Measurements from ENCODE around the gene ARSI. TPM values are rescaled to one million over a fixed set of nuclear protein-coding genes. Genes with fewer than 3 reads are reported as not detected.

The ARSI gene
- total RNA-seq, 1 donor from 2014 or later, result not detected

DNA sequence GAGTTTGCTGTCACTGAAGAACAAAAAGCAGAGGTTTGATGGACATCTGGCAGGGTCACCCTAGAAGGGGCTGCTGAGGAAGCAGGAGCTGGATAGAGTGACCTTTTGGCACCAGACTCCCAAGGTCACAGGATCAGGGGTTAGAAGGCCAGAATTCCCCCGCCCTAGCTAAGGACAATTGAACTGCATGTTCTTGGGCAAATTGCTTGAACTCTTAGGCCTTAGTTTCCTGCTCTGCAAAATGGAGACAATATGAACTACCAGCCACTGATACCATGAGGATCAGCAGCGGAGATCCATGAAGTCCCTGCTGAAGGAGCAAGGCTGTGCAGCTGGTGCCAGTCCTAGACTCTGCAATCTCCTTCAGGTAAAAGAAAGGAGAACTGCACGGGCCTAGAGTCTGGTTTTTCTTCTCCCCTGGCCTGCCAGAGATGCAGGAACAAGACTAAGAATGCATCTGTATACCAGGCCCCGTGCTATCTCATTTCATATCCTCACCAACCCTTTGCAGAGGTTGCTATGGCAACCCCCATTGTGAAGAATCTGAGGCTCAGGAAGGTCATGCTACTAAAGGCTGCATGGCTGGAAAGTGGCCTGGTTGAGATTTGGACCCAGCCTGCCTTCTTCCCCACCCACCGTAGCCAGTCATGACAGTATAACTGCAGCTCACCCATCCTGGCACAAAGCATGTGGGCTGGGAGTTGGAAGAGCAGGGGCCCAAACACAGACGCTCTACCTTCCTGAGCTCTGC is 46.9 kb downstream of the ARSI start:
- intact Hi-C loops (cut with micrococcal nuclease), result no loop called here
- POLR2A ChIA-PET, result no interaction called here
- CTCF ChIA-PET, result no interaction called here
- TF ChIP-seq, protein P1, sequence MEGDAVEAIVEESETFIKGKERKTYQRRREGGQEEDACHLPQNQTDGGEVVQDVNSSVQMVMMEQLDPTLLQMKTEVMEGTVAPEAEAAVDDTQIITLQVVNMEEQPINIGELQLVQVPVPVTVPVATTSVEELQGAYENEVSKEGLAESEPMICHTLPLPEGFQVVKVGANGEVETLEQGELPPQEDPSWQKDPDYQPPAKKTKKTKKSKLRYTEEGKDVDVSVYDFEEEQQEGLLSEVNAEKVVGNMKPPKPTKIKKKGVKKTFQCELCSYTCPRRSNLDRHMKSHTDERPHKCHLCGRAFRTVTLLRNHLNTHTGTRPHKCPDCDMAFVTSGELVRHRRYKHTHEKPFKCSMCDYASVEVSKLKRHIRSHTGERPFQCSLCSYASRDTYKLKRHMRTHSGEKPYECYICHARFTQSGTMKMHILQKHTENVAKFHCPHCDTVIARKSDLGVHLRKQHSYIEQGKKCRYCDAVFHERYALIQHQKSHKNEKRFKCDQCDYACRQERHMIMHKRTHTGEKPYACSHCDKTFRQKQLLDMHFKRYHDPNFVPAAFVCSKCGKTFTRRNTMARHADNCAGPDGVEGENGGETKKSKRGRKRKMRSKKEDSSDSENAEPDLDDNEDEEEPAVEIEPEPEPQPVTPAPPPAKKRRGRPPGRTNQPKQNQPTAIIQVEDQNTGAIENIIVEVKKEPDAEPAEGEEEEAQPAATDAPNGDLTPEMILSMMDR (IDR thresholded peaks at IDR 0.05), result no peak
- H3K27me3 Mint-ChIP-seq, result no peaks in the 10 kb centered on the region
- DNase-seq (no peak), ATAC-seq (ENCODE audit: low read depth) (no peak)
- H3K9me3 Mint-ChIP-seq, result no peaks in the 10 kb centered on the region
- H3K27ac Mint-ChIP-seq, result no peak overlapping the region
- no peaks in the 10 kb centered on the region for H3K36me3 Mint-ChIP-seq (ENCODE audit: low read depth)
- H3K4me3 Mint-ChIP-seq, result no peak overlapping the region
- H3K4me1 Mint-ChIP-seq, result no peaks in the 10 kb centered on the region

DNA sequence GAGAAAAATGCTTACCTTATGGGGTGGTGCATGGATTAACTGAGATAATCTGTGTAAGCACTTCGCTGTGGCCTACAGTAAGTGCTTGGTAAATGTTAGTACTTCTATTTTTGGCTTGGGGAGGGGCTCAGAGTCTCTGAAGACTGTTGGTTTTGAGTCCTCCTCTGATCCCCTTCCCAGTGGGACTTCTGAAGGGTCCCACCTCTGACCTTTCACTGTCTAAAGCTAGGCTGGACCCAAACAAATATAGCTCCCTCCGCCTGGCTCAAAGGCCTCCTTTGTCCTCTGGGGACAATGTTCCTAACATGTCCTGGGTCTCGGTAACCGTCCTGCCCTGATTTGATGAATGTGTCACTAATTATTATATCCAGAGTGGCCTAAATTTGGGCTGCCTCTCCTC is 47.9 kb downstream of the ARSI start:
- no peak for ATAC-seq (ENCODE audit: low read depth)
- CTCF ChIA-PET, result no interaction called here

GRCh38 chr5:150254363-150254762 is 48.3 kb downstream of the ARSI start:
- TF ChIP-seq, protein P1 (IDR thresholded peaks at IDR 0.05), result no peak
- DNase-seq, result no peak
- intact Hi-C loops (cut with micrococcal nuclease), result no loop called here
- POLR2A ChIA-PET, result no interaction called here
- Mint-ChIP-seq H3K27ac (no peak overlapping the region), H3K4me3 (no peak overlapping the region), H3K27me3 (peaks cover 3% of the 10 kb centered on the region), H3K9me3 (no peaks in the 10 kb centered on the region), H3K4me1 (no peaks in the 10 kb centered on the region), H3K36me3 (ENCODE audit: low read depth) (no peaks in the 10 kb centered on the region)
- CTCF ChIA-PET, result no interaction called here
- no peak for ATAC-seq (ENCODE audit: low read depth)

More for the DNA sequence above, 47.9 kb downstream of the ARSI start:
- TF ChIP-seq, protein P1 (IDR thresholded peaks at IDR 0.05), result no peak
- POLR2A ChIA-PET, result no interaction called here
- Mint-ChIP-seq H3K4me3 (no peak overlapping the region), H3K9me3 (no peaks in the 10 kb centered on the region), H3K4me1 (no peaks in the 10 kb centered on the region), H3K27me3 (peaks cover 2% of the 10 kb centered on the region), H3K36me3 (ENCODE audit: low read depth) (no peaks in the 10 kb centered on the region), H3K27ac (no peak overlapping the region)
- DNase-seq, result no peak
- intact Hi-C loops (cut with micrococcal nuclease), result no loop called here

DNA sequence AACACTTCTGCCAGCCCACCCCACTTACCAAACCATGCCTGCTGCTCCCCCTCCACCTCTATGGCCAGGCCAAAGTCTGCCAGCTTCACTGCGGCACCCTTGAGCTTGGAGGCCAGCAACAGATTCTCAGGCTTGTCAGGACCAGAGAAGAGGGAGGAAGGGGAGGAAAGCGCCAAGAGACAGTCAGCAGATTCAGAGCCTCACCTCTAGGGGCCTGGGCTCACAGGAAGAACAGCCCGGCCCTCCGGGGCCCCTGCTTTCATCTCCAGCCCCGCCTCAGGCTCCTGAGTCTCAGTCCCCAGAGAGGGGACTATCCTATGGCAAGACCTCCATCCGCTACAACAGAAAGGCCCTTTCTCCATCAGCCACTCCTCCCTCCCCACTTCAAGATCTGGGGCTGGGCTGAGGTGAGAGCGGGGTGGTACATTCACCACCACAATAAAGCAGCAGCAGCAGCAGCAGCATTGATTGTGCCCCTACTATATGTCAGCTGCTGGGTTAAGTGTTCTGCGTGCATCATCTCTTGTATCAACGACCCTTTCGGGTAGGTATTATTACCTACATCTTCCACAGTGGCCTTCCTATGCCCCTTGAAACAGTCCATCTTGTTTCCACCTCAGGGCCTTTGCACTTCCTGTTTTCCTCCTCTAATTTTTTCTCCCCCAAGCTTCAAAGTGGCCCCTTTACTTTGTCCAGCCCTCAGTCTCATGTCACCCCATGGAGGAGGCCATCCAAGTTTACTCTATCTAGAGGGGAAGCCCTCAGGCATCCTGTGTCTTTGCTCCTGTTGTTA is 49.1 kb downstream of the ARSI start:
- ChIA-PET CTCF (no interaction called here), POLR2A (no interaction called here)
- peaks cover 5% of the 10 kb centered on the region for H3K27me3 Mint-ChIP-seq
- intact Hi-C loops (cut with micrococcal nuclease), result no loop called here
- DNase-seq, result no peak
- no peak for ATAC-seq (ENCODE audit: low read depth)
- no peak overlapping the region for H3K4me3 Mint-ChIP-seq
- H3K36me3 Mint-ChIP-seq (ENCODE audit: low read depth), result no peaks in the 10 kb centered on the region
- no peaks in the 10 kb centered on the region for H3K4me1 Mint-ChIP-seq
- no peaks in the 10 kb centered on the region for H3K9me3 Mint-ChIP-seq
- TF ChIP-seq, protein P1 (IDR thresholded peaks at IDR 0.05), result no peak
- no peak overlapping the region for H3K27ac Mint-ChIP-seq

GRCh38 chr5:150252489-150252888 is 50.2 kb downstream of the ARSI start:
- POLR2A ChIA-PET, result no interaction called here
- H3K27me3 Mint-ChIP-seq, result peaks cover 5% of the 10 kb centered on the region
- TF ChIP-seq, protein P1 (IDR thresholded peaks at IDR 0.05), result no peak
- H3K36me3 Mint-ChIP-seq (ENCODE audit: low read depth), result no peaks in the 10 kb centered on the region
- no peak overlapping the region for H3K4me3 Mint-ChIP-seq
- intact Hi-C loops (cut with micrococcal nuclease), result no loop called here
- CTCF ChIA-PET, result no interaction called here
- DNase-seq (no peak), ATAC-seq (ENCODE audit: low read depth) (no peak)
- no peak overlapping the region for H3K27ac Mint-ChIP-seq
- no peaks in the 10 kb centered on the region for H3K9me3 Mint-ChIP-seq
- no peaks in the 10 kb centered on the region for H3K4me1 Mint-ChIP-seq
